ENCODE results near the gene THAP6.
"Not testable (repeated sequence)": the region's sequence is repeated elsewhere in the genome, so short reads cannot be mapped to it uniquely, and the experiment has no call there.

THAP6 gene, protein sequence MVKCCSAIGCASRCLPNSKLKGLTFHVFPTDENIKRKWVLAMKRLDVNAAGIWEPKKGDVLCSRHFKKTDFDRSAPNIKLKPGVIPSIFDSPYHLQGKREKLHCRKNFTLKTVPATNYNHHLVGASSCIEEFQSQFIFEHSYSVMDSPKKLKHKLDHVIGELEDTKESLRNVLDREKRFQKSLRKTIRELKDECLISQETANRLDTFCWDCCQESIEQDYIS

DNA sequence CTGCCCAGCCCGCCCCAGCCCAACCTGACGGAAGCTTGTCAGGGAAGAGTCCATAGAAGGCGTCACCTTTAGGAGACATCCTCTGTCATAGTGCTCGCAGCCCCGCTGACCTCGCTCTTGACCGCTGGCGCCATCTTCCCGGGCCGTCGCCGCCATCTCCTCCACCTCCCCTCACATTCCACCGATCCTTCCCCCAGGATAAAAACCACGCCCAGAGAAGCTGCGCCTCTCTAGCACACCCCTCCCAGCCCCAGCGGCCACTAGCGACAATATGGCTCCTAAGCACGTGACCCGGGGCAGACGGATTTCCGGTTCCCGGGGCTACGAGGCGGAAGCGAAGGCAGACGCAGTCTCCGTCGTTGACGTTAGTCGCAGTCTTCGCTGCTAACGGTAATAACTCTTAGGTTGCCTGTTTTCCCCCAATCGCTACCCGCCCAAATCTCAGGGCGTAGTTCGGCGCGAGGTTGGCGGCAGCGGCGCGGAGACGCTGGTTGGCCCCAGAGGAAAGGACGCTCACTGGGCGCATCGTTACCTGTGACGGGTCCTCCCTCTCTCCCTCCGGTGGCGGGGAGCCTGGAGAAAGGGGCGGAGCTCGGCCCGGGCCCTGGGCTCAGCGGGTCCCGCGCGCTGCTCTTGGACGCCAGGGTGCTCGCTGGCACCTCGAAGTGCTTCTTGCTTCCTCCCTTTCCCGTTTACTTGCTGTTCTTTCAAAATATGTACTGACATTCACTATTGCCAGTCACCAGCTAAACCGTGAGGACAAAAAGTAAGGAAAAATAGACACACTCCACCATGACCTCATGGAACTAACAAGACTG lies at the start of gene THAP6, which contains the start of gene RCHY1:
THAP6 (plus strand) TSS at position 343 of the 818 bp plus-strand sequence. CDS start 980 bp downstream, outside the sequence.
RCHY1 (minus strand) TSS at position 273 of the 818 bp plus-strand sequence; CDS start at position 156, 117 bp downstream.
- DNase-seq, result peak; percentile 97

DNA sequence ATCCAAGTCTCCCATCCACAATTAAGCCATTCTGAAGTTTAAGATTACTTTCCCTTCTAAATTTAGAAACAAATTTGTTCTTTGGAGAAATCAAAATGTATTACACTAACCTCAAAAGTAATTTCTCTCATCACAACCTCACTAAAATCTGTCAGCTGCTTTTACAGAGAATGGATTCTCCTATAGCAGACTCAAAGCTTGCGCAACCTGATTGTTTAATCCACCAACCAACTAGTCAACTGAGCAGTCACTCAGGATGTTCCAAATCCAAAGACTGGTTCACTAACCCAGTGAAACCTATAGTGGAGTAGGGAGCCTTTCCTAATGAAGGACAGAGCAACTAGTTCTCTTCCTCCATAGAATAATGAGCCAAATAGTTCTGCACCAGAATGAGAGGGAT lies 44.4 kb upstream of the THAP6 start:
- DNase-seq, result no peak

DNA sequence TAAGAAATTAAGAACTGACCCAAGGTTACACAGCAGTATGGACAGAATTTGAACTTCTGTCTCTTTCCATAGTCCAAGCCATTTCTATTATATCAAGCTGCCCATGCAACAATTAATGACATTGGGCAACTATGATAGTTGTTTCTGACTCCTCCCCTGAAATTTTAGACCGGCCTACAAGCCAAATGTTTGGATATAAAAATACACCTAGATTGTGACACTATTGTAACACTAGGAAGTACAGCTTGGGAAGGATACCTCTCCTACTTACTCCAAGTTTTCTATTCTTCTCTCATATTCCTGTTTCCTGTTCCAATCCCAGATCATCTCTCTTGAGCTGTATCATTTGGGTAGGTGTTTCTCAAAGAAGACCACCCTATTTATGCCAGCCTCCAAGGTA lies 43.5 kb upstream of the THAP6 start:
- no peak for DNase-seq

DNA sequence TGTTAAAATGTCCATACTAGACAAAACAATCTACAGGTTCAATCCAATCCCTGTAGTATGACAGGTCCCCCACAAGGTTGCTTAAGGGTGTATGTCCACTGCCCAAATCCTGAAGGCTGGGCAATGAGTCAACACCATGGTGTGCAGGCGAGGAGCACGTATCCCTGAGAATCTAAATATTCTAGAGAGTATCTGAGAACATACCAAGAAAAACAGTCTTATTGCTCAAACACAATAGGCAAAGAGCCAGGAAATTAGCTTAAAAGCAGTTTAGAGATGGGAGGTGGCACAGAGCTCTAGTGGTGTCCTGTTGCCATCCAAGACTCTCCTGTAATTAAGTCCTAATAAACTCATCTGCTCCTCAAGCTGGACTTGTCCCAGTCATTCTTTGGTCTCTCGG lies 37.1 kb upstream of the THAP6 start:
- DNase-seq, result no peak

DNA sequence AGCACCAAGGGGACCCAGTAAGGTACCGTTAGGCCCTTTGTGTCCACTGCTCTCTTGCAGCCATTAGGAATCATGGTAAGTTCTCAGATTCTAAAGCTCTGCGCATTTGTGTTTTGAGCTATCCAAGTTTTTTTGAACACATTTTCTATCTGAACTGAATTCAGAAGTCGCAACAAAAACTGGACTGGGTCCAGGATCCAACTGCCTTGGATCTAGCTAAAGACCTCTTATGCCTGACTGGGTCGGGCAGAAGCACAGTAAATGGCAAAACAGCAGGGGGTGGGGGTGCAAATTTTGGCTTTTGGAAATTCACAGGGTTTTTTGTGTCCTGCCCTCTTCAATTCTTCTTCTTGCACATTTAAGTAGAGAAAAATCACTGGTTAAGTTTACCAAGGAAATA lies 30.1 kb upstream of the THAP6 start:
- no peak for DNase-seq

DNA sequence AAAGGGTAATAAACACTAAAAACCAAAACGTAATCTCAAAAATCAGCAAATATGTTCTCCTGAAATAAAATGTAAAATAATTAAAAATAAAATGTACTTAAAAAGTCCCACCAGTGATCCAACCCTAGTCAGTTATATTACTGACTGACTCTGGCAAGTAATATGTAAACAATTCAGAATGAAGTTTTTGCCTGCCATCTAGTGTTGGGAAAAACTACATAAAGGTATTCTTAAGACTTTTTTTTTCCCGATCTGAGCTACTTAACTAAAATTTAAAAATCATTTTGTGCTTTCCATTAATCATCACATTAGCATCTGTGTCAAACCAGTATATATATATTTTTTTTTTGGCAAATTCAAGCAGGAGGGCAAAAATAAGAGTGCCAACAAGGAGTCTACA lies 24.1 kb upstream of the THAP6 start:
- DNase-seq, result peak; percentile 13

DNA sequence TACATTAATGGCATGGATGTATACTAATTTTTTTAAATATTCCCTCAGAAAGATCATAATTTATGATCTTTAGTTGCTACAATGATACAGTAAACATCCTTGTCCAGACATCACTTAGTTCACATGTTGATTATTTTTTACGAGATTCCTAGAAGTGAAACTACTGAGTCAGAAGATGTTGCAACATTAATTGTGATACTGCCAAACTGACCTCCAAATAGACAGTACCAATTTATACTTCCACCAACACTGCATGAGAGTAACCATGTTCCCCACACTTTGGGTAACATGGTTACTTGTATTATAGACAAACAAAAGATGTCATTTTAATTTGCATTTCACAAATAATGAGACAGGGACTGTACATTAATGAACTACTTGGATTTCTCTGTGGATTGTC lies 19.7 kb upstream of the THAP6 start:
- DNase-seq, result peak; percentile 64

DNA sequence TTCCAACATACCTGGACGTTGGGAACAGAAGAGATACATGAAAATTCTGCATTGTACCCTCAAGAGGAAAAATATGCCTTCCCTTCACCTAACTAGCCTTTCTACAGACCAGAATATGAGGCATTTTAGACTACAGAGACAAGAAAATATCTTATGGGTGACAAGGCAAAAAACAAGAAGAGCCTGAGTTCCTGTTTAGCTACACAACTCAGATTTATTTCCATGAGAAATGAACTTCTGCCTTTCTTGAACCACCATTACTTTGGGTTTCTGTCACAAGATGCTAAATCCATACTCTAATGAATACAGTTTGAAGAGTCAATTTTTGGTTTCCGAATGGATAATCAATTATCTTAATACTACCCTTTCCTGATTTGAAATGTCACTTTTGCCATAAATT lies 18.8 kb upstream of the THAP6 start:
- DNase-seq, result no peak

DNA sequence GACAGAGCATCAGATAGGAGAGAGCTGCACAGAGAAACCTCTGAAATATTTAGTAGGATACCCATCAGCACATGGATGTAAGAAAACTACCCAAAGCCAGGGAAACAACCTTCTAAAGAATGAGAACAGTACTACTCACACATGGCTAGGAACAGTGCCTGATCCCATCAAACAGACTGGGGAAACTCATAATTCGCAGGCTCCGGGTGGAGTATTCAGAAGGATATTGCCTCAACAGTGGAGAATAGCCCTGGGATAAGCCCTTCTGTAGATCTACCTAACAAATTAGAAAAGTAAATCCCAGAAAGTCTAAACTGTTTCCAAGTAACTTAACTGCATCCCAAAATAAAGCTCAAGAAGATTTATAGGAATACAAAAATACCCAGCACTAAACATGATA lies 17.9 kb upstream of the THAP6 start:
- no peak for DNase-seq

DNA sequence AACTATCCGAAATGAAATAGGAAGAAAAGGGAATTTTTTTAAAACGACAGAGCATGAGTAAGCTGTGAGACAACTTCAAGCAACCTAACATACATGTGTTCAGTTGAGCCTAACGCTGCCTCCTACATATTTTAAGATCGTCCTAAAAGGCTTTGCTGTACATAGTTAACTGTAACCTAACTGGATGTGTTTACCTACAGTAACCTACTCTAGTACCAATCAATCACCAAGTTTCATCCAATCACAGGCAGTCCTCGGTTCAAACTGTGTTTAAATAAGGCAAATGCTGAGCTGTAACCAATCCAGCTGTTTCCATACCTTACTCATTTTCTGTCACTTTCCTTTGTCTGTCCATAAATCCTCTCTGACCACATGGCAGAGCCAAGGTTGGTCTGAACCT lies 17.1 kb upstream of the THAP6 start:
- peak; percentile 11 for DNase-seq

DNA sequence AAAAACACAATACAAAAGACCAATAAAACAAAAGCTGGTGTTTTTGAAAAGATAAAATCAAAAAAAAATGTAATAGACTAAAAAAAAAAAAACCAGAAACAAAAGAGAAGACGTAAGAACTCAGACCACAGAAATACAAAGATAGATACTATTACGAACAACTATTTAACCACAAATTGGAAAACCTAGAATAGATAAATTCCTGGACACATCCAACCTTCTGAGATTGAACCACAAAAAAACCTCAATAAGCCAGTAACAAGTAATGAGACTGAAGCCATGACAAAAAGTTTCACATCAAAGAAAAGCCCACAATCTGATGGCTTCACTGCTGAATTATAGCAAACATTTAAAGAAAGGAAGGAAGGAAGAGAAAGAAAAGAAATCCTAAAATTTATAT lies 16.2 kb upstream of the THAP6 start:
- no peak for DNase-seq

DNA sequence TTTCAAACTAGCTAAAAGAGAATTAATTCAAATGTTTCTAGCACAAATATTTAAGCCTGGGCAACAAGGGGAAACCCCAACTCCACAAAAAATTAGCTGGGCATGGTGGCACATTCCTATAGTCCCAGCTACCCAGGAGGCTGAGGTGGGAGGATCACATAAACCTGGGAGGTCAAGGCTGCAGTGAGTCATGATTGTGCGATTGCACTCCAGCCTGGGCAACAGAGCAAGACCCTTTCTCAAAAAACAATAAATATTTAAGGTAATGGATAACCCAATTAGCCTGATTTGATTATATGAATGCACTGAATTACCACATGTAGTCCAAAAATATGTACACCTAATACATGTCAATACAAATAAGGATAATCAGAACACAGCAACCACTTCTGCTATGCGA lies 14.4 kb upstream of the THAP6 start:
- no peak for DNase-seq

DNA sequence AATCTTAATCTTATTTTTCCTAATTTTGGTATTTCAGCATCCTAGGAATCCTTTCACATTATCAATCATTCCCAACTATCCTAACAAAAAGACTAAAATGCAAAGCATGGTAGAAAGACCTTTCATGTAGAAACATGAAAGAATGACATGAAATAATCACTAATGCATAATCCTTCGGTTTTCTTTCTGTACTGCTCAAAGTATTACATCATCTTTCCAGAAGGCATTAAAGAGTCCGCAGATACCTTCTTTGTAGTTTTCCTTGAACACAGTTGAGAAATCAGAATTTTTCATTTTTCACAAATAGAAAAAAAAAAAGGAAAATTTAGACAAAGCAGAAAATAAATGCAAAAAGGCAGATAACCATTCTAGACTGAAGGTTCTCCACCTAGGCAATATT lies 11.6 kb upstream of the THAP6 start:
- no peak for DNase-seq

DNA sequence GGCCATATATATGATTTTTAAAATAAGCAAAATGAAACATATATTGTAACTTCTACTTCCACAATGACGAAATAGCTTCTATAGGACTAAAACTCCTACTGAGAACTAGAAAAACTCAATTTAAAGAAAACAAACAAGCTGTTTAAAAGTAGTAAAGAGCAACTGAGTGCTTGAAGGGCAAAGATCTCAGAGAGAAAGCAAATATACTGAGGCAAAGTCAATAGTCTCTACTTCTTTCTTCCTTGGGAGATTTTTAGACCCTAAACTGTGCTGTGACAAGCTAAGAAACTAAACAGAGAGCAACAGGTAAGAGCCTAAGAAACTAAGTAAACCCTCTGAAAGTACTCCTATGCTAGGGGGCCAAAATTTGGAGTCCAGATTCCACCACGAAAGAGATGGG lies 8.6 kb upstream of the THAP6 start:
- DNase-seq, result no peak

DNA sequence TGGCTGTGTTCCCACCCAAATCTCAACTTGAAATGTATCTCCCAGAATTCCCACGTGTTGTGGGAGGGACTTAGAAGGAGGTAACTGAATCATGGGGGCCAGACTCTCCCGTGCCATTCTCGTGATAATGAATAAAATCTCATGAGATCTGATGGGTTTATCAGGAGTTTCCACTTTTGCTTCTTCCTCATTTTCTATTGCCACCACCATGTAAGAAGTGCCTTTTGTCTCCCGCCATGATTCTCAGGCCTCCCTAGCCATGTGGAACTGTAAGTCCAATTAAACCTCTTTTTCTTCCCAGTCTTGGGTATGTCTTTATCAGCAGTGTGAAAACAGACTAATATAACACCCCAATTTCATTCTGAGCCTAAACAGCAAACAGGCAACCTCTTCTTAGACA lies 4.7 kb upstream of the THAP6 start:
- DNase-seq, result not testable (repeated sequence)

DNA sequence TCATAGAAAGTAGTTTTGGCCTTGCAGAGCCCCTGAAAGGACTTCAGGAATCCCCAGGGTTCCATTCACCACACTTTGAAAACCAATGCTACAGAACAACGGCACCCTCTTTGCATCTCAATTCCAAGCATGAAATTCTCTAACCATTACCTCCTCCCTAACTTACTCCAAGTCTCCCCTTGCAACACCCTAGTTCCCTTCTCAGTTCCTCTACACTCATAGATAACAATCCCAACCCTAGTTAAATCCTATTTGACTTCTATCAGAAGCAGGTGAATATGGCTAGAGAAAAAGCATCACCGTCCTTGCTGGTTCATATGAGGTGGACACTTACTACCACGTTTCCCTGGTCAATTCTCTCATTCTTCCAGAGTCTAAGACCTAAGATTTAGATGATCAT lies 2.4 kb upstream of the THAP6 start:
- DNase-seq, result no peak

DNA sequence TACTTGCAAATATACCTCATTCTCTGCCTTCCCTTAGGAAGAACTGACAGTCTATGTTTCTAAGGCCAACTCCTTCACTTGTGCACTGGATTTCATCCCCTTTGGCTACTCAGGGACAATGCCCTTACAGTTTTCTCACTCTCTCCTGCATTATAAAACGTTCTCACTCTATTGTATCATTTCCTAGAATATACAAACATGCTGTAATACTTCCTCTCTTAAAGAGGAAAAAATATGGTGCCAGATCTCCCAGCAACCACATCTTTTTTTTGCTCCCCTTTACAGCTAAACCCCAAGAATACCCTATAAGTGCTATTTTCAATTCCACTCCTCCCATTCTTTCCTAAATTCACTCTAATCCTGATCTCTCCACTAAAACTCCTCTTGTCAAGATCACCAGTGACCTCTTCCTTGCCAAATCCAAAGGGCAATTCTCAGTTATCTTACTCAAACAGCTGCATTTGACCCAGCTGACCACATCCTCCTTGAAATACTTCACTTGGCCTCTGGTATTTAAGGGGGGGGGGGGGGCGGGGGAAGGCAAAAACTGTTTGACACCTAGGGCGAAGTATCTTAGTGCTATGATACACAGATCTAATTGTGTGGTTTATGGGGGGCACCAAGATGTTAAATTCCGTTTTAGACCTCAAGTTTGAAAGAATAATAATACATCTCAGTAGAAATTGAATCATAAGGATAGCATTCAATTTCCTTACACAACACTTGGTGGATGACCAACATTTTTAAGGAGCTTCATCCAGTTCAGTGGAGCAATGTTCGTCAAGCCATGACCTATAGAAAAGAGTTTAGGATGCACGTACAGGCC lies 1.7 kb upstream of the THAP6 start:
- peak; percentile 59 for DNase-seq

DNA sequence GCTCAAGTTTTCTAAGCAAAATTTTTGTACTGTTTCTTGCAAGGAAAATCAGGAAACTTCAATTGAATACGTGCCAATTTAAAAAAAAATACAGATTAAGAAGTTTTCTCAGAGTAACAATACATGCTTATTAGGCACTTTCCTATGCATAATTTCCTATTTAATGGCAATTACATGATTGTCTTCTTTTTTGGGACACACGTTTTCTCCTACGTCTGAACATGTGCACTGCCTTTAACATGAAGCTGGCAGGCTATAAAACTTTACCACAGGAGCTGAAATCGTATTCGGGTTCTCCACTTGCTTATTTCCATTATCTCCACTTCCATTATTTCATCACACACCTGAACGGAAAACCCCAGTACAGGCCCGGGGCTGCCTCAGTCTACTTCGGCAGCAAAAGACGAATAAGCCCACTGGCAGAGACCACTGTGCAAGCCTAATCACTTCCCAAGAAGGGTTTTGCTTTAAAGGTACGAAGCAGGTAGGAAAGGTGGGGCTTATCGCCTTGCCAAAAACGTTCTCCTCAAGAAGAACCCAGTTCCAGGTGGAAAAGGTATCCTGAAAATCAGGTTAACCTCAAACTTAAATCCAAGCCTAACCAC lies 645 bp upstream of the THAP6 start:
- DNase-seq, result peak; percentile 7

DNA sequence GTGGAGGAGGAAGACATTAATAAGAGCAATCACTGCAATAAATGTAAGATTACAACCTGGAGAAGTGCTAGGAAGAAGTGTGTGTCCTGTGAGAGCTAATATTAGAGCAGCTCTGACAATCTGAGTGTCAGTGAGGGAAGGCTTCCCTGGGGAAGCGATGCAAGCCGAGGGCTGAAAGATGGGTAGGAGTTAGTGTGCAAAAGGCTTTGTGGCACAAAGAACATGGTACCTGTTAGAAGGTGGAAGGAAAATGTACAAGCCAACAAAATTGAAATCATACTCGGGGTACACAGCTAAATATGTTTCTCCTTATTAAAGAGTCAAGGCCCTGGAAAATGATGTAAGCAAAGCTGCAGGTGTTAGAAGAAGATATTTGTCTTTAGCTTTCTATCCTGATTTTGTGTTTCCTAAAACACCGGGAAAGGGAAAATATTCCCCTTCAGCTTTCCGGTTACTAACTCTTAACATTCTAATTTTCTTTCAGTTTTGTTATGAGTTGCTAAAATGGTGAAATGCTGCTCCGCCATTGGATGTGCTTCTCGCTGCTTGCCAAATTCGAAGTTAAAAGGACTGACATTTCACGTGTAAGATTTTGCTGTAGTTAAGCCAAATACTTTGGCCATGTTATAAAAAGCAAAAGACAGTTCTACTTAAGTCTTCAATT lies 808 bp downstream of the THAP6 start:
- no peak for DNase-seq

DNA sequence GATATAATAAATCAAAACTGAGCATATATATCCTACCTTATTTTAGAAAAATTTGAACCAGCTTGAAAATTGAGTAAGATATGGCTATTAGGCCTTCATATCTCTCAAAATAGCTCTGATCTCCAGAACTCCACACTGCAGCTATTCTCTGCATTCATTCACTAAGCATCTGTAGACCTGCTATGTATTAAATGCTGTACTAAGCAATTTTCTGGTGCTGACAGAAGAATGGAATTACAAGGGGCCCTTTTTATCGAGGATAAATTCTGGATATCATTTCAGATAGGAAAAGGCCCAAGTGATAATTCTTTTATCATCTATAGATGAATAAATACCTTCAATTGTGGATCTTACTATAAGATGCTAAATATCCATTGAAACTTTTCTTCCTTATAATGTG lies 1.9 kb downstream of the THAP6 start:
- no peak for DNase-seq

DNA sequence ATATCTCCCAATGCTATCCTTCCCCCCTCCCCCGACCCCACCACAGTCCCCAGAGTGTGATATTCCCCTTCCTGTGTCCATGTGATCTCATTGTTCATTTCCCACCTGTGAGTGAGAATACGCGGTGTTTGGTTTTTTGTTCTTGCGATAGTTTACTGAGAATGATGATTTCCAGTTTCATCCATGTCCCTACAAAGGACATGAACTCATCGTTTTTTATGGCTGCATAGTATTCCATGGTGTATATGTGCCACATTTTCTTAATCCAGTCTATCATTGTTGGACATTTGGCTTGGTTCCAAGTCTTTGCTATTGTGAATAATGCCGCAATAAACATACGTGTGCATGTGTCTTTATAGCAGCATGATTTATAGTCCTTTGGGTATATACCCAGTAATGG lies 5.2 kb downstream of the THAP6 start:
- DNase-seq, result not testable (repeated sequence)

DNA sequence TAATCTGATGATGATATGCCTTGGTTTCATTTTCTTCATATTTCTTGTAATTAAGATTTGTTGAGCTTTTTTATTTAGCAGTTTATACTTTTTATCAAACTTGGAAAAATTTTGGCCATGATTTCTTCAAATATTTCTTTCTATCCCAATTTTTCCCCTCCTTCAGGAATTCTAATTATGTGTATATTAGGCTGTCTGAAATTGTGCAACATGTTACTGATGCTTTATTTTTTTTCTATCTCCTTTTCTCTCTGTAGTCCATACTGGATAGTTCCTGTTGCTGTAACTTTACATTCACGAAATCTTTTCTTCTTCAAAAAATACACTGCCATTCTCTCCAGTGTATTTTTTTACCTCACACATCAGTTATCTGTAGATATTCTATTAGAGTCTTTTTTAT lies 10.8 kb downstream of the THAP6 start:
- DNase-seq, result no peak

DNA sequence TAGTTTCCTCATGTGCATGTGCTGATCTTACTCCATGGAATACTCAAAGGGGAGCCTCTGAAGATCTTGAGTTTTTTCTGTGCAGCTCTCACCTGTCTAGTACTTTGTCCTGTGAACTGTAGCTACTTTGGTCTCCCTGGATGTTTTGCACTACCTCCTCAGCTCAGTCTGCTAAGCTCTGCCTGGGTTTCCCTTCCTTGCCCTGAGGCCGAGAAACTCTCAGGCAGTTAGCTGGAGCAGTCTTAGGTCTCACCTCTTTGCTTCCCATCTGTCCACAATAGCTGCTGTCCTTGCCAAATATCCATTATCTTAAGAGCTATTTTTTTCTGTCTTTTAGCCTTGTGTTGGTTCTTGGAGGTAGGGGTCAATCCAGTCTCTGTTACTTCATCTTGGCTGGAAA lies 11.6 kb downstream of the THAP6 start:
- DNase-seq, result no peak
